ENCODE data around the gene RBM4B. TPM values are rescaled to one million over a fixed set of nuclear protein-coding genes. Genes with fewer than 3 reads are reported as not detected.
"Not testable (repeated sequence)": the region's sequence is repeated elsewhere in the genome, so short reads cannot be mapped to it uniquely, and the experiment has no call there.

Gene RBM4B
- total RNA-seq, 1 donor from 2014 or later, result 61.2 TPM

GRCh38 chr11:66651016-66651415, 26.7 kb downstream of the RBM4B start:
- no peak overlapping the region for H3K27ac Mint-ChIP-seq (ENCODE audit: unreplicated experiment)
- no peak overlapping the region for H3K4me3 Mint-ChIP-seq (ENCODE audit: unreplicated experiment)

GRCh38 chr11:66649903-66650302, 27.8 kb downstream of the RBM4B start:
- Mint-ChIP-seq H3K27me3 (ENCODE audit: unreplicated experiment) (peaks cover 2% of the 10 kb centered on the region), H3K27ac (ENCODE audit: unreplicated experiment) (no peak overlapping the region), H3K36me3 (ENCODE audit: unreplicated experiment) (no peaks in the 10 kb centered on the region), H3K9me3 (ENCODE audit: unreplicated experiment) (peaks cover 3% of the 10 kb centered on the region), H3K4me1 (ENCODE audit: low read depth, unreplicated experiment) (peaks cover 13% of the 10 kb centered on the region), H3K4me3 (ENCODE audit: unreplicated experiment) (no peak overlapping the region)
- no peak for DNase-seq
- TF ChIP-seq, protein P1, sequence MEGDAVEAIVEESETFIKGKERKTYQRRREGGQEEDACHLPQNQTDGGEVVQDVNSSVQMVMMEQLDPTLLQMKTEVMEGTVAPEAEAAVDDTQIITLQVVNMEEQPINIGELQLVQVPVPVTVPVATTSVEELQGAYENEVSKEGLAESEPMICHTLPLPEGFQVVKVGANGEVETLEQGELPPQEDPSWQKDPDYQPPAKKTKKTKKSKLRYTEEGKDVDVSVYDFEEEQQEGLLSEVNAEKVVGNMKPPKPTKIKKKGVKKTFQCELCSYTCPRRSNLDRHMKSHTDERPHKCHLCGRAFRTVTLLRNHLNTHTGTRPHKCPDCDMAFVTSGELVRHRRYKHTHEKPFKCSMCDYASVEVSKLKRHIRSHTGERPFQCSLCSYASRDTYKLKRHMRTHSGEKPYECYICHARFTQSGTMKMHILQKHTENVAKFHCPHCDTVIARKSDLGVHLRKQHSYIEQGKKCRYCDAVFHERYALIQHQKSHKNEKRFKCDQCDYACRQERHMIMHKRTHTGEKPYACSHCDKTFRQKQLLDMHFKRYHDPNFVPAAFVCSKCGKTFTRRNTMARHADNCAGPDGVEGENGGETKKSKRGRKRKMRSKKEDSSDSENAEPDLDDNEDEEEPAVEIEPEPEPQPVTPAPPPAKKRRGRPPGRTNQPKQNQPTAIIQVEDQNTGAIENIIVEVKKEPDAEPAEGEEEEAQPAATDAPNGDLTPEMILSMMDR (IDR thresholded peaks at IDR 0.05; ENCODE audit: partially characterized antibody, unreplicated experiment), result no peak

More at GRCh38 chr11:66651016-66651415, 26.7 kb downstream of the RBM4B start:
- Mint-ChIP-seq H3K36me3 (ENCODE audit: unreplicated experiment) (no peaks in the 10 kb centered on the region), H3K4me1 (ENCODE audit: low read depth, unreplicated experiment) (peaks cover 3% of the 10 kb centered on the region), H3K9me3 (ENCODE audit: unreplicated experiment) (peaks cover 3% of the 10 kb centered on the region), H3K27me3 (ENCODE audit: unreplicated experiment) (peaks cover 2% of the 10 kb centered on the region)
- no peak for DNase-seq
- TF ChIP-seq, protein P1 (IDR thresholded peaks at IDR 0.05; ENCODE audit: partially characterized antibody, unreplicated experiment), result no peak

- TF ChIP-seq, protein P1 (IDR thresholded peaks at IDR 0.05; ENCODE audit: partially characterized antibody, unreplicated experiment), result no peak
- Mint-ChIP-seq H3K27ac (ENCODE audit: unreplicated experiment) (no peak overlapping the region), H3K9me3 (ENCODE audit: unreplicated experiment) (peaks cover 5% of the 10 kb centered on the region), H3K36me3 (ENCODE audit: unreplicated experiment) (no peaks in the 10 kb centered on the region), H3K4me1 (ENCODE audit: low read depth, unreplicated experiment) (peaks cover 35% of the 10 kb centered on the region), H3K27me3 (ENCODE audit: unreplicated experiment) (peaks cover 5% of the 10 kb centered on the region), H3K4me3 (ENCODE audit: unreplicated experiment) (peak overlapping the region; percentile 93)
- no peak for DNase-seq
Observed at GRCh38 chr11:66646828-66647227, 30.9 kb downstream of the RBM4B start.

DNA sequence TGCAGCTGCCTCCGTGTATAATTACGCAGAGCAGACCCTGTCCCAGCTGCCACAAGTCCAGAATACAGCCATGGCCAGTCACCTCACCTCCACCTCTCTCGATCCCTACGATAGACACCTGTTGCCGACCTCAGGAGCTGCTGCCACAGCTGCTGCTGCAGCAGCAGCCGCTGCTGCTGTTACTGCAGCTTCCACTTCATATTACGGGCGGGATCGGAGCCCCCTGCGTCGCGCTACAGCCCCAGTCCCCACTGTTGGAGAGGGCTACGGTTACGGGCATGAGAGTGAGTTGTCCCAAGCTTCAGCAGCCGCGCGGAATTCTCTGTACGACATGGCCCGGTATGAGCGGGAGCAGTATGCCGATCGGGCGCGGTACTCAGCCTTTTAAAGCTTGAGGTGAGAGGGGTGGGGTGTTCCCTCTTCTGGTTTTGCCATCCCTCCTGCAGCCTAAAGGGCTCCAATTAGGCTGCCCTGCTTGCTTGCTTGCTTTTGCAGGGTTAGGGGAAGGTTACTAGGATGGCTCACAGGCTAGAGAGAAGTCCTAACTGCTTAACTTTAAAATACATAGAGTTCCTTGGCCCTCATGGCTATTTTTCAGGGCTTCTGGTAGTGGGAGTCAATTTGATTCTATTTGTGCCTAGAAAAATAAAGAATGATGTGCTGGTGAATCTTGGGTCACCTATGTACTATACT, 33.8 kb downstream of the RBM4B start:
- no peaks in the 10 kb centered on the region for H3K36me3 Mint-ChIP-seq (ENCODE audit: unreplicated experiment)
- no peak for DNase-seq
- H3K4me1 Mint-ChIP-seq (ENCODE audit: low read depth, unreplicated experiment), result peaks cover 47% of the 10 kb centered on the region
- H3K27me3 Mint-ChIP-seq (ENCODE audit: unreplicated experiment), result peaks cover 8% of the 10 kb centered on the region
- TF ChIP-seq, protein P1 (IDR thresholded peaks at IDR 0.05; ENCODE audit: partially characterized antibody, unreplicated experiment), result no peak
- peak overlapping the region; percentile 70 for H3K27ac Mint-ChIP-seq (ENCODE audit: unreplicated experiment)
- peak overlapping the region; percentile 93 for H3K4me3 Mint-ChIP-seq (ENCODE audit: unreplicated experiment)
- H3K9me3 Mint-ChIP-seq (ENCODE audit: unreplicated experiment), result peaks cover 12% of the 10 kb centered on the region

DNA sequence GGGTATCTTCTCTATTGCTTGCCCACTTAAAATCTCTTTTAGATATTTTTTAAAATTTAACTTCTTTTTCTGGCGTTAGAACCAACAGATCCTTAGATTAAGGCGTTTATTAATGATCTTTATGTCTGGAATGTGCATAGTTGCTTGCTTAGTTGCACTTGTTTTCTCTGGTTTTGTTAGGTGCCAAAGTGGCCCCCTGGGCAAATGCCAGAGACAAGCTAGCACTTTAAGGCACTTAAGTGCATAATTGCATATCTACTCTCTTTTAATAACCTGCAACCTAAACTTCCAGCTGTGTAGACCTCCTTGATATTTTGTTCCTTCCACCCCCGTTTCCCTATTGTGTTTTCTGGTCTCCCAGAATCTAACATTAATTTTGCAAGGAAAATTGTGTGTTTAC, 35.9 kb downstream of the RBM4B start:
- DNase-seq, result no peak
- Mint-ChIP-seq H3K4me1 (ENCODE audit: low read depth, unreplicated experiment) (peaks cover 55% of the 10 kb centered on the region), H3K27ac (ENCODE audit: unreplicated experiment) (no peak overlapping the region)

DNA sequence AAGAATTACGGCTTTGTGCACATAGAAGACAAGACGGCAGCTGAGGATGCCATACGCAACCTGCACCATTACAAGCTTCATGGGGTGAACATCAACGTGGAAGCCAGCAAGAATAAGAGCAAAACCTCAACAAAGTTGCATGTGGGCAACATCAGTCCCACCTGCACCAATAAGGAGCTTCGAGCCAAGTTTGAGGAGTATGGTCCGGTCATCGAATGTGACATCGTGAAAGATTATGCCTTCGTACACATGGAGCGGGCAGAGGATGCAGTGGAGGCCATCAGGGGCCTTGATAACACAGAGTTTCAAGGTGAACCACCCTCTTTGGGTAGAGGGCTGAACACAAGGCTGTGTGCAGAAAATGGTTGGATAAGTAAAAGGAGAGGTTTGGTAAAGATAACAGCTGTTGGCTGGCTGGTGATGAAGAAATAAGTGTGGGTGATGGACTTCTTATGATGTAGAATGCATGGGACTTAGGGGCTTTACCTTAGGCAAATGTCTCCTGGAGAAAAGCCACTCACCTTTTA, 37.8 kb downstream of the RBM4B start:
- DNase-seq; H3K9me3 Mint-ChIP-seq (ENCODE audit: unreplicated experiment); H3K36me3 Mint-ChIP-seq (ENCODE audit: unreplicated experiment); H3K27ac Mint-ChIP-seq (ENCODE audit: unreplicated experiment): not testable (repeated sequence)
- Mint-ChIP-seq H3K4me1 (ENCODE audit: low read depth, unreplicated experiment) (peaks cover 44% of the 10 kb centered on the region), H3K27me3 (ENCODE audit: unreplicated experiment) (peaks cover 16% of the 10 kb centered on the region), H3K4me3 (ENCODE audit: unreplicated experiment) (peak overlapping the region; percentile 93)

More for the DNA sequence above, 35.9 kb downstream of the RBM4B start:
- Mint-ChIP-seq H3K27me3 (ENCODE audit: unreplicated experiment) (peaks cover 16% of the 10 kb centered on the region), H3K4me3 (ENCODE audit: unreplicated experiment) (peak overlapping the region; percentile 93), H3K9me3 (ENCODE audit: unreplicated experiment) (peaks cover 10% of the 10 kb centered on the region), H3K36me3 (ENCODE audit: unreplicated experiment) (no peaks in the 10 kb centered on the region)
- TF ChIP-seq, protein P1 (IDR thresholded peaks at IDR 0.05; ENCODE audit: partially characterized antibody, unreplicated experiment), result no peak

All from glutamatergic neuron (in vitro differentiated cells).